ENCODE results near the gene TTLL13.
"Not testable (repeated sequence)": the region's sequence is repeated elsewhere in the genome, so short reads cannot be mapped to it uniquely, and the experiment has no call there.

The TTLL13 gene

DNA sequence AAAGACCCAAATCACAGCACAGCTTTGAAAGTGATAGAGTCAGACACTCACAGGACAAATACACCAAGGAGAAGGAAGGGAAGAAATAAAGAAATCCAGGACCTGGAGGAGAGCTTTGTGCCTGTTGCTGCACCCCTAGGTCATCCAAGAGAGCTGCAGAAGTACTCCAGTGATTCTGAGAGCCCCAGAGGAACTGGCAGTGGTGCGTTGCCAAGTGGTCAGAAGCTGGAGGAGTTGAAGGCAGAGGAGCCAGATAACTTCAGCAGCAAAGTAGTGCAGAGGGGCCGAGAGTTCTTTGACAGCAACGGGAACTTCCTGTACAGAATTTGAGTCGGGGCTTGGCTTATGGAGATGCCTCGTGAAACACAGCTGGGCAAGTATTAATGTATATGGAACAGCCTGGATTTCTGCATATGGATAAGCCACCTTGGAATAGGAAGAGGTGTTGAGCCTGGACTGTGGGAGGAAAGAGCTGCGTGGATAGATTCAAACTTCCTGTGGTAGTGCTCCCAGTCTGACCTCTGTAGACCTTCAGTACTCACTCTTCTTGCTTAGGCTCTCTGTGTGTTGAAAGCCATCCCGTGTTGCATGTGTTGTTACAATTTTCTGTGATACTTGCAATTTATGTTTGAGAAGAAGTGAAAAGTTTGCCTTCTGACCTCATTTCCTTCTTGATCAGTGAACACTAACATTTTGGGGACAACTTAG, 22.3 kb downstream of the TTLL13 start:
- Histone ChIP-seq H3K79me1 (ENCODE audit: low read length) (no peaks in the 10 kb centered on the region), H3K14ac (ENCODE audit: low read length) (no peak overlapping the region), H3K4me3 (ENCODE audit: low read depth, low read length) (no peak overlapping the region), H3K4ac (ENCODE audit: low read depth, low read length) (no peak overlapping the region), H3K27ac (ENCODE audit: low read depth, low read length) (no peak overlapping the region), H4K91ac (ENCODE audit: low read depth, low read length) (no peak overlapping the region), H2AK5ac (ENCODE audit: low read length) (no peak overlapping the region), H4K12ac (ENCODE audit: low read depth, low read length) (no peak overlapping the region), H3K4me1 (ENCODE audit: control insufficient read depth in 1 of 2, insufficient read depth in 2 of 2, low read length in 2 of 2) (peaks cover 3 to 5% of the 10 kb centered on the region in 2 experiments), H3K18ac (ENCODE audit: low read length) (no peak overlapping the region), H2BK5ac (ENCODE audit: low read depth, low read length, poor library complexity) (no peak overlapping the region), H3K36me3 (ENCODE audit: control insufficient read depth in 1 of 2, insufficient read depth in 2 of 2, low read length in 2 of 2) (peaks cover 19 to 33% of the 10 kb centered on the region in 2 experiments), H2BK12ac (ENCODE audit: low read length) (no peak overlapping the region), H3K4me2 (ENCODE audit: low read length) (no peak overlapping the region), H2AFZ (ENCODE audit: insufficient read depth, low read length, poor library complexity) (no peak overlapping the region), H3K27me3 (ENCODE audit: insufficient read depth, low read length) (no peaks in the 10 kb centered on the region), H2BK120ac (ENCODE audit: insufficient read depth, low read length, poor library complexity) (no peak overlapping the region), H3K9ac (ENCODE audit: low read length) (no peak overlapping the region), H3K9me3 (ENCODE audit: insufficient read depth, low read depth, low read length) (no peaks in the 10 kb centered on the region), H3K23ac (ENCODE audit: low read length) (no peak overlapping the region), H4K8ac (ENCODE audit: low read depth, low read length) (no peak overlapping the region), H3K79me2 (ENCODE audit: control insufficient read depth, insufficient read depth, low read length, poor library complexity) (peaks cover 4% of the 10 kb centered on the region)
- no peak for DNase-seq
- WGBS (ENCODE audit: extremely low coverage, insufficient coverage, insufficient read length), result no CpG with 5 or more reads among the region's 7 CpGs

DNA sequence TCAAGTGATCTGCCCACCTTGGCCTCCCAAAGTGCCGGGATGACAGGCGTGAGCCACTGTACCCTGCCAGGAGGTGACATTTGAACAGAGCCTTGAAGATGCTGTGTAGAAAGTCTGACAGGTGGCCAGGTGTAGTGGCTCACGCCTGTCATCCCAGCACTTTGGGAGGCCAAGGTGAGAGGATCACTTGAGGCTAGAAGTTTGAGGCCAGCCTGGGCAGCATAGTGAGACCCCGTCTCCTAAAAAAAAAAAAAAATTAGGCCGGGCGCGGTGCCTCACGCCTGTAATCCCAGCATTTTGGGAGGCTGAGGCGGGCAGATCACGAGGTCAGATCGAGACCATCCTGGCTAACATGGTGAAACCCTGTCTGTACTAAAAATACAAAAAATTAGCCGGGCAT, 29.1 kb downstream of the TTLL13 start:
- not testable (repeated sequence) for H3K27me3 ChIP-seq (ENCODE audit: insufficient read depth, low read length); H3K14ac ChIP-seq (ENCODE audit: low read length); H3K79me2 ChIP-seq (ENCODE audit: control insufficient read depth, insufficient read depth, low read length, poor library complexity); H3K4me1 ChIP-seq (ENCODE audit: control insufficient read depth in 1 of 2, insufficient read depth in 2 of 2, low read length in 2 of 2); H3K4me3 ChIP-seq (ENCODE audit: low read depth, low read length); H4K8ac ChIP-seq (ENCODE audit: low read depth, low read length); H3K9ac ChIP-seq (ENCODE audit: low read length); H2AFZ ChIP-seq (ENCODE audit: insufficient read depth, low read length, poor library complexity); H2BK120ac ChIP-seq (ENCODE audit: insufficient read depth, low read length, poor library complexity); DNase-seq; H4K91ac ChIP-seq (ENCODE audit: low read depth, low read length); H3K9me3 ChIP-seq (ENCODE audit: insufficient read depth, low read depth, low read length); H2AK5ac ChIP-seq (ENCODE audit: low read length); H3K18ac ChIP-seq (ENCODE audit: low read length); H2BK5ac ChIP-seq (ENCODE audit: low read depth, low read length, poor library complexity); H2BK12ac ChIP-seq (ENCODE audit: low read length); H3K4me2 ChIP-seq (ENCODE audit: low read length); H4K12ac ChIP-seq (ENCODE audit: low read depth, low read length); H3K4ac ChIP-seq (ENCODE audit: low read depth, low read length); H3K27ac ChIP-seq (ENCODE audit: low read depth, low read length); H3K36me3 ChIP-seq (ENCODE audit: control insufficient read depth in 1 of 2, insufficient read depth in 2 of 2, low read length in 2 of 2); H3K79me1 ChIP-seq (ENCODE audit: low read length); H3K23ac ChIP-seq (ENCODE audit: low read length)
- whole genome bisulfite sequencing (ENCODE audit: extremely low coverage, insufficient coverage, insufficient read length), result no CpG with 5 or more reads among the region's 12 CpGs

DNA sequence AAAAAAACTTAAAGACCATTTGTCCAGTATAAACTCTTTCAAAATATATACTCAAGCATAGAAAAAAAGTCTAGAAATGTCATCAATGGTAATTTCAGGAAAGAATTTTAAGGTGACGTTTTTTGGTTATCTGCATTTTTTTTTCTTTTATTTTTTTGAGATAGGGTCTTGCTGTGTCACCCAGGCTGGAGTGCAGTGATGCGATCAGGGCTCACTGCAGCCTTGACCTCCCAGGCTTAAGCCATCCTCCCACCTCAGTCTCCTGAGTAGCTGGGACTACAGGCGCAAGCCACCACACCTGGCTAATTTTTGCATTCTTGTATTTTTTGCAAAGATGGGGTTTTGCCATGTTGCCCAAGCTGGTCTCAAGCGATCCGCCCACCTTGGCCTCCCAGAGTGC, 31.4 kb downstream of the TTLL13 start:
- not testable (repeated sequence) for H4K8ac ChIP-seq (ENCODE audit: low read depth, low read length); H3K4me3 ChIP-seq (ENCODE audit: low read depth, low read length); H3K79me2 ChIP-seq (ENCODE audit: control insufficient read depth, insufficient read depth, low read length, poor library complexity); DNase-seq; H2AK5ac ChIP-seq (ENCODE audit: low read length); H3K4me1 ChIP-seq (ENCODE audit: control insufficient read depth in 1 of 2, insufficient read depth in 2 of 2, low read length in 2 of 2); H3K4ac ChIP-seq (ENCODE audit: low read depth, low read length); H3K79me1 ChIP-seq (ENCODE audit: low read length); H3K9me3 ChIP-seq (ENCODE audit: insufficient read depth, low read depth, low read length); H2BK5ac ChIP-seq (ENCODE audit: low read depth, low read length, poor library complexity); H2AFZ ChIP-seq (ENCODE audit: insufficient read depth, low read length, poor library complexity); H3K27ac ChIP-seq (ENCODE audit: low read depth, low read length); H4K91ac ChIP-seq (ENCODE audit: low read depth, low read length); H3K27me3 ChIP-seq (ENCODE audit: insufficient read depth, low read length); H2BK12ac ChIP-seq (ENCODE audit: low read length); H4K12ac ChIP-seq (ENCODE audit: low read depth, low read length); H3K23ac ChIP-seq (ENCODE audit: low read length); H3K18ac ChIP-seq (ENCODE audit: low read length); H2BK120ac ChIP-seq (ENCODE audit: insufficient read depth, low read length, poor library complexity); H3K9ac ChIP-seq (ENCODE audit: low read length); H3K14ac ChIP-seq (ENCODE audit: low read length); H3K4me2 ChIP-seq (ENCODE audit: low read length); H3K36me3 ChIP-seq (ENCODE audit: control insufficient read depth in 1 of 2, insufficient read depth in 2 of 2, low read length in 2 of 2)
- WGBS (ENCODE audit: extremely low coverage, insufficient coverage, insufficient read length), result no CpG with 5 or more reads among the region's 5 CpGs

DNA sequence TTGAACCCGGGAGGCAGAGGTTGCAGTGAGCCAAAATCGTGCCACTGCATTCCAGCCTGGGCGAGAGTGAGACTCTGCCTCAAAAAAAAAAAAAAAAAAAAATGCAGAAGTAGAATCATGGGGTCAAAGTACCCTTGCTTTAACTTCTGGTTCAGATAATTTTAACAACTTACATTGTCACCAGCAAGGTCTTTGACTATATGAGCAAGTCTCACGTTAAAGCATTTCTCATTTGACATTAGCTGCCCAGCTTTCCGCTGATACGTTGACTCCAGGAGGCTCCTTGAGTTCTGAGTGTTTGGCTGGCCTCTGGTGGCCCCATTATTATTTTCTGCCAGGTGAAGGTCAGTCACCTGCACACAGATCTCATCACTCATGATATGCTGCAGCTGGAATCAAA, 32.3 kb downstream of the TTLL13 start:
- not testable (repeated sequence) for H4K91ac ChIP-seq (ENCODE audit: low read depth, low read length); H4K12ac ChIP-seq (ENCODE audit: low read depth, low read length); H2BK120ac ChIP-seq (ENCODE audit: insufficient read depth, low read length, poor library complexity); H3K4me2 ChIP-seq (ENCODE audit: low read length); H3K4me3 ChIP-seq (ENCODE audit: low read depth, low read length); H4K8ac ChIP-seq (ENCODE audit: low read depth, low read length); H3K9me3 ChIP-seq (ENCODE audit: insufficient read depth, low read depth, low read length); H2BK5ac ChIP-seq (ENCODE audit: low read depth, low read length, poor library complexity); H3K23ac ChIP-seq (ENCODE audit: low read length); H3K9ac ChIP-seq (ENCODE audit: low read length); H3K79me2 ChIP-seq (ENCODE audit: control insufficient read depth, insufficient read depth, low read length, poor library complexity); H2AFZ ChIP-seq (ENCODE audit: insufficient read depth, low read length, poor library complexity); H3K14ac ChIP-seq (ENCODE audit: low read length); DNase-seq; H3K79me1 ChIP-seq (ENCODE audit: low read length); H3K4ac ChIP-seq (ENCODE audit: low read depth, low read length); H3K18ac ChIP-seq (ENCODE audit: low read length); H2BK12ac ChIP-seq (ENCODE audit: low read length); H3K4me1 ChIP-seq (ENCODE audit: control insufficient read depth in 1 of 2, insufficient read depth in 2 of 2, low read length in 2 of 2); H3K36me3 ChIP-seq (ENCODE audit: control insufficient read depth in 1 of 2, insufficient read depth in 2 of 2, low read length in 2 of 2); H2AK5ac ChIP-seq (ENCODE audit: low read length); H3K27me3 ChIP-seq (ENCODE audit: insufficient read depth, low read length); H3K27ac ChIP-seq (ENCODE audit: low read depth, low read length)
- WGBS (ENCODE audit: extremely low coverage, insufficient coverage, insufficient read length), result no CpG with 5 or more reads among the region's 6 CpGs
